H9 (cell line): Measurements from ENCODE around the gene FAM174C. TPM values are rescaled to one million over a fixed set of nuclear protein-coding genes. Genes with fewer than 3 reads are reported as not detected.

Experiments
- DNase-seq: peaks from one replicate; pipeline ENCODE4 v3.0.0-alpha.2; 2017
- H2AFZ ChIP-seq: one replicate; pipeline ENCODE4 v1.6.1; 2013; ENCODE audit warnings: mild to moderate bottlenecking, low read length, control low read depth, moderate library complexity
- H2AK5ac ChIP-seq: 2 replicates; pipeline ENCODE4 v1.6.1; 2013; ENCODE audit warnings: low read length, control low read depth, mixed read lengths; ENCODE audit not compliant: insufficient read length
- H2BK120ac ChIP-seq: one replicate; pipeline ENCODE4 v1.6.1; 2013; ENCODE audit warnings: low read depth, mild to moderate bottlenecking, low read length, control low read depth, inconsistent platforms; ENCODE audit not compliant: poor library complexity, severe bottlenecking
- H2BK12ac ChIP-seq: 2 replicates; pipeline ENCODE4 v1.6.1; 2013; ENCODE audit warnings: low read length, control low read depth, mixed read lengths, low read depth; ENCODE audit not compliant: insufficient read length
- H2BK15ac ChIP-seq: 2 replicates; pipeline ENCODE4 v1.6.1; 2013; ENCODE audit warnings: low read depth, low read length, control low read depth
- H2BK20ac ChIP-seq: one replicate; pipeline ENCODE4 v1.6.1; 2013; ENCODE audit warnings: low read depth, mild to moderate bottlenecking, low read length, control low read depth, inconsistent platforms; ENCODE audit not compliant: poor library complexity, severe bottlenecking
- H2BK5ac ChIP-seq: 2 replicates; pipeline ENCODE4 v1.6.1; 2013; ENCODE audit warnings: low read length, control low read depth, mixed read lengths; ENCODE audit not compliant: insufficient read length
- H3K14ac ChIP-seq: 2 replicates; pipeline ENCODE4 v1.6.1; 2013; ENCODE audit warnings: low read length, control low read depth; ENCODE audit not compliant: insufficient read depth
- H3K18ac ChIP-seq: 2 replicates; pipeline ENCODE4 v1.6.1; 2013; ENCODE audit warnings: low read depth, mild to moderate bottlenecking, mixed read lengths, low read length, control low read depth; ENCODE audit not compliant: insufficient read length
- H3K23ac ChIP-seq: 2 replicates; pipeline ENCODE4 v1.6.1; 2013; ENCODE audit warnings: low read length, control low read depth, mixed read lengths, low read depth; ENCODE audit not compliant: insufficient read length
- H3K23me2 ChIP-seq: 2 replicates; pipeline ENCODE4 v1.6.1; 2013; ENCODE audit warnings: low read depth, mild to moderate bottlenecking, mixed read lengths, low read length, control low read depth; ENCODE audit not compliant: insufficient read length, poor library complexity, severe bottlenecking
- H3K27ac ChIP-seq: 2 replicates; pipeline ENCODE4 v1.5.1; 2013; ENCODE audit warnings: low read length, control low read depth, mixed read lengths, low read depth; ENCODE audit not compliant: insufficient read length
- H3K27me3 ChIP-seq: 2 replicates; pipeline ENCODE4 v1.6.1; 2013; ENCODE audit warnings: low read length, control low read depth, inconsistent platforms; ENCODE audit not compliant: insufficient read depth
- H3K4ac ChIP-seq: 2 replicates; pipeline ENCODE4 v1.6.1; 2013; ENCODE audit warnings: low read depth, mild to moderate bottlenecking, control low read depth, inconsistent platforms, low read length, moderate library complexity
- H3K4me1 ChIP-seq: 2 replicates; pipeline ENCODE4 v1.6.1; 2013; ENCODE audit warnings: low read length, control low read depth, inconsistent platforms; ENCODE audit not compliant: insufficient read depth
- H3K4me2 ChIP-seq: 2 replicates; pipeline ENCODE4 v1.6.1; 2013; ENCODE audit warnings: low read length, control low read depth, mixed read lengths; ENCODE audit not compliant: insufficient read length, insufficient read depth
- H3K56ac ChIP-seq: 2 replicates; pipeline ENCODE4 v1.6.1; 2013; ENCODE audit warnings: low read depth, mild to moderate bottlenecking, mixed read lengths, low read length, control low read depth; ENCODE audit not compliant: insufficient read length
- H3K79me1 ChIP-seq: 2 replicates; pipeline ENCODE4 v1.6.1; 2013; ENCODE audit warnings: low read depth, mild to moderate bottlenecking, moderate library complexity, low read length, control low read depth, inconsistent platforms; ENCODE audit not compliant: insufficient read depth, poor library complexity, severe bottlenecking
- H3K79me2 ChIP-seq: 2 replicates; pipeline ENCODE4 v1.6.1; 2013; ENCODE audit warnings: low read length, control low read depth, inconsistent platforms; ENCODE audit not compliant: insufficient read depth
- H3K9ac ChIP-seq: 2 replicates; pipeline ENCODE4 v1.6.1; 2013; ENCODE audit warnings: low read length, control low read depth, mixed read lengths; ENCODE audit not compliant: insufficient read length; ENCODE audit errors: extremely low read depth
- H3K9me3 ChIP-seq: one replicate; pipeline ENCODE4 v1.6.1; 2013; ENCODE audit warnings: low read depth, low read length, inconsistent platforms; ENCODE audit not compliant: control insufficient read depth
- H3T11ph ChIP-seq: one replicate; pipeline ENCODE4 v1.6.1; 2013; ENCODE audit warnings: mild to moderate bottlenecking, low read length, control low read depth, inconsistent platforms
- H4K20me1 ChIP-seq: one replicate; pipeline ENCODE4 v1.6.1; 2013; ENCODE audit not compliant: control insufficient read depth, insufficient read length, insufficient read depth
- H4K5ac ChIP-seq: 2 replicates; pipeline ENCODE4 v1.6.1; 2013; ENCODE audit warnings: low read depth, mild to moderate bottlenecking, mixed read lengths, low read length, control low read depth; ENCODE audit not compliant: insufficient read length
- H4K8ac ChIP-seq: replicated peaks from 2 replicates; pipeline ENCODE4 v1.6.1; 2013; ENCODE audit warnings: low read length, control low read depth, mixed read lengths, low read depth; ENCODE audit not compliant: insufficient read length
- H4K91ac ChIP-seq: 2 replicates; pipeline ENCODE4 v1.6.1; 2013; ENCODE audit warnings: low read depth, mild to moderate bottlenecking, moderate library complexity, mixed read lengths, low read length, control low read depth; ENCODE audit not compliant: insufficient read length
- H3K27ac Mint-ChIP-seq, 3 experiments: 2 replicates in 2 of 3; 3 replicates in 1 of 3; pipeline ENCODE4 v1.8.0; 2020 to 2021; ENCODE audit warnings: mixed read lengths in 3 of 3, mild to moderate bottlenecking in 1 of 3, moderate library complexity in 1 of 3
- H3K27me3 Mint-ChIP-seq: 2 replicates; pipeline ENCODE4 v1.8.0; 2021; ENCODE audit warnings: low read depth, mild to moderate bottlenecking, moderate library complexity, mixed read lengths
- H3K36me3 Mint-ChIP-seq, 3 experiments: 2 replicates in 2 of 3; 3 replicates in 1 of 3; pipeline ENCODE4 v1.8.0; 2020 to 2021; ENCODE audit warnings: low read depth in 3 of 3, mixed read lengths in 3 of 3; ENCODE audit not compliant: insufficient read depth in 1 of 3
- H3K4me1 Mint-ChIP-seq, 2 experiments: 2 replicates each; pipeline ENCODE4 v1.8.0; 2020; ENCODE audit warnings: mixed read lengths in 2 of 2
- H3K4me3 Mint-ChIP-seq, 2 experiments: 2 replicates in 1 of 2; 3 replicates in 1 of 2; pipeline ENCODE4 v1.8.0; 2020 to 2021; ENCODE audit warnings: mild to moderate bottlenecking in 2 of 2, mixed read lengths in 2 of 2, moderate library complexity in 1 of 2
- H3K9me3 Mint-ChIP-seq, 2 experiments: 2 replicates in 1 of 2; 3 replicates in 1 of 2; pipeline ENCODE4 v1.8.0; 2020; ENCODE audit warnings: mild to moderate bottlenecking in 2 of 2, mixed read lengths in 2 of 2, moderate library complexity in 1 of 2
- CTCF ChIP-seq: fragments of 200-600 bp; sonication (generic); conservative IDR thresholded peaks from 3 replicates; pipeline ENCODE4 v1.8.0; 2021; ENCODE audit warnings: antibody characterized with exemption, mild to moderate bottlenecking
- WGBS: extraction: QIAGEN DNeasy Blood & Tissue Kit; methylation state at CpG from one replicate; pipeline ENCODE4 v1.1.7; 2013; ENCODE audit warnings: missing lambda C conversion rate, low lambda C conversion rate, mixed read lengths; ENCODE audit not compliant: insufficient read length; ENCODE audit errors: extremely low coverage; 5-methylcytosine and 5-hydroxymethylcytosine counted together
- total RNA-seq: library from RNA; stranded (reverse); gene quantifications from 2 replicates; pipeline ENCODE4 v1.2.1, GENCODE V29; 2021

Gene FAM174C
- total RNA-seq, 1 experiment from 2014 or later = 63.0 TPM

GRCh38 chr19:1288833-1289685 is 13.7 kb downstream of the FAM174C start:
- no peak overlapping the region for H2BK5ac ChIP-seq
- no peak for DNase-seq
- H2BK12ac ChIP-seq = no peak overlapping the region
- H3K23me2 ChIP-seq = peaks cover 4% of the 10 kb centered on the region
- no peaks in the 10 kb centered on the region for H3K9me3 ChIP-seq
- no peak overlapping the region for H4K91ac ChIP-seq
- no peaks in the 10 kb centered on the region for H4K20me1 ChIP-seq
- no peak overlapping the region for H3K27ac Mint-ChIP-seq
- H4K5ac ChIP-seq = no peak overlapping the region
- no peak overlapping the region; the same call in 1 of the 2 replicates for H3K14ac ChIP-seq
- peak overlapping the region; percentile 1 for H3K23ac ChIP-seq
- H3K4me1 Mint-ChIP-seq = peaks cover 6 to 20% of the 10 kb centered on the region in 2 experiments
- H3K27me3 ChIP-seq = no peaks in the 10 kb centered on the region
- H2BK15ac ChIP-seq = no peak overlapping the region
- H3K4me3 Mint-ChIP-seq = 0 out of 5 replicates have a peak overlapping the region, but pooled peaks of 1 of the 2 experiments have one; percentile 5
- no peak overlapping the region for H3K4ac ChIP-seq
- H2AFZ ChIP-seq = no peak overlapping the region
- no peak overlapping the region for H3K18ac ChIP-seq
- H2BK20ac ChIP-seq = no peak overlapping the region
- no peaks in the 10 kb centered on the region for H3K36me3 Mint-ChIP-seq
- no CpG with 5 or more reads among the region's 41 CpGs for WGBS
- H3T11ph ChIP-seq = no peak overlapping the region
- H3K79me1 ChIP-seq = no peaks in the 10 kb centered on the region
- H3K4me2 ChIP-seq = no peak overlapping the region
- H3K79me2 ChIP-seq = peaks cover 2% of the 10 kb centered on the region; the same call in 1 of the 2 replicates
- H4K8ac ChIP-seq = no peak overlapping the region
- H3K4me1 ChIP-seq = no peaks in the 10 kb centered on the region
- H3K56ac ChIP-seq = peak overlapping the region; percentile 37
- H2BK120ac ChIP-seq = no peak overlapping the region
- no peak overlapping the region for H3K9ac ChIP-seq
- H2AK5ac ChIP-seq = no peak overlapping the region
- H3K27ac ChIP-seq = no peak overlapping the region
- no peaks in the 10 kb centered on the region for H3K9me3 Mint-ChIP-seq
- no peak for TF ChIP-seq CTCF
- peaks cover 13% of the 10 kb centered on the region for H3K27me3 Mint-ChIP-seq
